Measurements from ENCODE around the gene FAM234B. TPM values are rescaled to one million over a fixed set of nuclear protein-coding genes. Genes with fewer than 3 reads are reported as not detected.

Gene FAM234B
- polyA plus RNA-seq, 3 donors: 1.6 to 3.2 (median 2.0) TPM

DNA sequence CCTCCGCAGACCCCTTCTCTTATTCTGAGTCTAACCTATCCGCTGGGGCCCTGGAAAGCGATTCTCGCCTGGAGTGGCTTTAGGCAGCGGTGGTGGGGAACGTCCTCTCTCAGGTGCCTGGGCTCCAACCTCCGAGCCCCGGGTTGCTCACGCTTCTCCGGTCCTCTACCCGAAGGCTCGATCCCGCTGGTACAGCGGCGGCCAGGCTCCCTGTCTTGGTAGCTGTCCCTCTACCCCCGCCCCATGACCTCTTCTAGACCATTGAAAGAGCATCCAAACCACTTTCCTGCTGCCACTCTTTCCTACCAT lies 43.6 kb upstream of the FAM234B start:
- TF ChIP-seq, protein P1, sequence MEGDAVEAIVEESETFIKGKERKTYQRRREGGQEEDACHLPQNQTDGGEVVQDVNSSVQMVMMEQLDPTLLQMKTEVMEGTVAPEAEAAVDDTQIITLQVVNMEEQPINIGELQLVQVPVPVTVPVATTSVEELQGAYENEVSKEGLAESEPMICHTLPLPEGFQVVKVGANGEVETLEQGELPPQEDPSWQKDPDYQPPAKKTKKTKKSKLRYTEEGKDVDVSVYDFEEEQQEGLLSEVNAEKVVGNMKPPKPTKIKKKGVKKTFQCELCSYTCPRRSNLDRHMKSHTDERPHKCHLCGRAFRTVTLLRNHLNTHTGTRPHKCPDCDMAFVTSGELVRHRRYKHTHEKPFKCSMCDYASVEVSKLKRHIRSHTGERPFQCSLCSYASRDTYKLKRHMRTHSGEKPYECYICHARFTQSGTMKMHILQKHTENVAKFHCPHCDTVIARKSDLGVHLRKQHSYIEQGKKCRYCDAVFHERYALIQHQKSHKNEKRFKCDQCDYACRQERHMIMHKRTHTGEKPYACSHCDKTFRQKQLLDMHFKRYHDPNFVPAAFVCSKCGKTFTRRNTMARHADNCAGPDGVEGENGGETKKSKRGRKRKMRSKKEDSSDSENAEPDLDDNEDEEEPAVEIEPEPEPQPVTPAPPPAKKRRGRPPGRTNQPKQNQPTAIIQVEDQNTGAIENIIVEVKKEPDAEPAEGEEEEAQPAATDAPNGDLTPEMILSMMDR (IDR thresholded peaks at IDR 0.05): no peak

DNA sequence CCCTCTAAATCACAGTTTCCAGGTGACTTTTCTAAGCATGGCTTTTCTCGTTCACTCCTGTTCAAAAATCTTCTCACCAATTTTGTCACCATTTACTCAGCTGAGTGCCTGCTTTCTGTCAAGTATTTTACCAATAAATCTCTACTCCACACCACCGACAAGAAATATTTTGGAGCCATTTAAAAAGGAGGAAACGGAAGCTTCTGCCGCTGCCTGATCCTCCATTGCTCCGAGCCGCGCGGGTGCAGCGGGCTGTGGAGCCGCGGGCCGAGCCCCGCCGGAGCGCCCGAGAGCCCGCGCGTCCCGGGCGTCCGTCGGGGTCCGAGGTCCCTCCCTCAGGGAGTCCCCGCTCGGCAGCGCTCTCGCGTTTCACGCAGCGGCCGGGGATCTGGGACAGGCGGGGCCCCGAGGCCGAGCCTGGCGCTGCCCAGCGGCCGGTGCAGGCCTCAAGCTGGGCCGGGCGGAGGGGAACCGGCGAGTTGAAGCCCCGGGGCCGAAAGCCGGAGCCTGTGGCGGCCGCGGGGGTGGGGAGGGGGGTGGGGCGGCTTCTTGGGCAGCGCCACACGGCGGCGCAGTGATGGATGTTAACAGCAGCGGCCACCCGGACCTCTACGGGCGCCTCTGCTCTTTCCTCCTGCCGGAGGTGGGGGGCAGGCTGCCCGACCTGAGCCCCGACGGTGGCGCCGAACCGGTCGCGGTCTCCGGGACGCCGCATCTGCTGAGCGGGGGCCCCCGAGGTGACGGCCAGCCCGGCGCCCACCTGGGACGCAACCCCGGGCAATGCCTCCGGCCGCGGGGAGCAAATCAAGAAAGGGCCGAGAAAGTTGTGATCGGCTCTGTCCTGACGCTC lies 43.0 kb upstream of the FAM234B start:
- Mint-ChIP-seq H3K9me3 (peaks cover 0 to 2% (median 0%) of the 10 kb centered on the region in 7 donors), H3K27me3 (ENCODE audit: low read depth in 3 of 3) (peaks cover 0 to 3% (median 0%) of the 10 kb centered on the region in 3 donors), H3K27ac (peak overlapping the region; percentile 96 to 99 (median 98)), H3K4me3 (peak overlapping the region; percentile 91 to 98), H3K36me3 (peaks cover 6 to 18% of the 10 kb centered on the region in 2 donors), H3K4me1 (peaks cover 63% of the 10 kb centered on the region)
- Histone ChIP-seq H3K4me2 (replicated peaks; ENCODE audit: extremely low read depth, low read length, poor library complexity, severe bottlenecking) (peak overlapping the region; percentile 95), H4K20me1 (ENCODE audit: insufficient read depth, low read length) (no peaks in the 10 kb centered on the region), H3K9me3 (replicated peaks in 1 of 2; ENCODE audit: control insufficient read depth in 1 of 2, insufficient read depth in 1 of 2, low read length in 2 of 2) (no peaks in the 10 kb centered on the region), H3K27me3 (ENCODE audit: control insufficient read depth in 2 of 2, insufficient read depth in 2 of 2, low read length in 2 of 2) (no peaks in the 10 kb centered on the region), H3K4me1 (ENCODE audit: control insufficient read depth in 1 of 2, insufficient read depth in 2 of 2, low read length in 2 of 2) (peaks cover 39 to 44% of the 10 kb centered on the region in 2 donors), H3K79me2 (ENCODE audit: insufficient read depth, low read length) (peaks cover 44% of the 10 kb centered on the region), H3K27ac (ENCODE audit: low read depth in 1 of 2, low read length in 2 of 2) (peak overlapping the region; percentile 95 to 97), H2AFZ (ENCODE audit: insufficient read depth, low read depth, low read length, poor library complexity, severe bottlenecking) (peak overlapping the region; percentile 89), H3K4me3 (replicated peaks in 1 of 3; ENCODE audit: low read depth in 2 of 3, low read length in 3 of 3) (peak overlapping the region; percentile 46 to 91 (median 89)), H3K36me3 (replicated peaks in 1 of 2; ENCODE audit: control insufficient read depth in 1 of 2, insufficient read depth in 2 of 2, low read length in 2 of 2) (no peaks in the 10 kb centered on the region), H3K9ac (ENCODE audit: insufficient read depth, low read length, poor library complexity, severe bottlenecking) (peak overlapping the region; percentile 95)
- TF ChIP-seq, protein P1 (IDR thresholded peaks at IDR 0.05): peak; percentile 57
- peak; percentile 60 to 64 (median 63) for DNase-seq
- intact Hi-C loops (cut with micrococcal nuclease): loop anchor here (5.0 kb wide), 3 partner anchors 96 to 211 kb away; partner anchors contain the start of gene GSG1 (in 1 of the 2)
- WGBS (ENCODE audit: insufficient coverage): under 1% methylated on average over 77 of the region's 82 CpGs

More for the DNA sequence above, 43.6 kb upstream of the FAM234B start:
- H3K27ac ChIP-seq (ENCODE audit: low read depth in 1 of 2, low read length in 2 of 2): peak overlapping the region; percentile 95 to 97
- peaks cover 65% of the 10 kb centered on the region for H3K4me1 Mint-ChIP-seq
- H3K27me3 ChIP-seq (ENCODE audit: control insufficient read depth in 2 of 2, insufficient read depth in 2 of 2, low read length in 2 of 2): no peaks in the 10 kb centered on the region
- H3K27me3 Mint-ChIP-seq (ENCODE audit: low read depth in 3 of 3): peaks cover 0 to 3% (median 0%) of the 10 kb centered on the region in 3 donors
- peaks cover 6 to 19% of the 10 kb centered on the region in 2 donors for H3K36me3 Mint-ChIP-seq
- peak overlapping the region; percentile 89 for H2AFZ ChIP-seq (ENCODE audit: insufficient read depth, low read depth, low read length, poor library complexity, severe bottlenecking)
- intact Hi-C loops (cut with micrococcal nuclease): loop anchor here (5.0 kb wide), 3 partner anchors 97 to 212 kb away; partner anchors contain the start of gene GSG1 (in 1 of the 2)
- peaks cover 39 to 44% of the 10 kb centered on the region in 2 donors for H3K4me1 ChIP-seq (ENCODE audit: control insufficient read depth in 1 of 2, insufficient read depth in 2 of 2, low read length in 2 of 2)
- peak overlapping the region; percentile 91 to 98 for H3K4me3 Mint-ChIP-seq
- DNase-seq: peak in 2 of 3 donors; percentile 28 to 42
- peaks cover 50% of the 10 kb centered on the region for H3K79me2 ChIP-seq (ENCODE audit: insufficient read depth, low read length)
- WGBS (ENCODE audit: insufficient coverage): 0% methylated on average over 16 of the region's 16 CpGs
- H3K36me3 ChIP-seq (replicated peaks in 1 of 2; ENCODE audit: control insufficient read depth in 1 of 2, insufficient read depth in 2 of 2, low read length in 2 of 2): no peaks in the 10 kb centered on the region
- no peaks in the 10 kb centered on the region for H3K9me3 ChIP-seq (replicated peaks in 1 of 2; ENCODE audit: control insufficient read depth in 1 of 2, insufficient read depth in 1 of 2, low read length in 2 of 2)
- H3K4me3 ChIP-seq (replicated peaks in 1 of 3; ENCODE audit: low read depth in 2 of 3, low read length in 3 of 3): peak overlapping the region; percentile 46 to 91 (median 89)
- H3K27ac Mint-ChIP-seq: peak overlapping the region; percentile 96 to 99 (median 98)
- H3K9ac ChIP-seq (ENCODE audit: insufficient read depth, low read length, poor library complexity, severe bottlenecking): peak overlapping the region; percentile 95
- peaks cover 0 to 2% (median 0%) of the 10 kb centered on the region in 7 donors for H3K9me3 Mint-ChIP-seq
- H3K4me2 ChIP-seq (replicated peaks; ENCODE audit: extremely low read depth, low read length, poor library complexity, severe bottlenecking): peak overlapping the region; percentile 95
- no peaks in the 10 kb centered on the region for H4K20me1 ChIP-seq (ENCODE audit: insufficient read depth, low read length)
